GM19238 (cell line): ENCODE results near the gene ZPBP.

Experiments used
- DNase-seq: peaks from one replicate; pipeline ENCODE4 v3.0.0; 2011; ENCODE audit warnings: low spot score; ENCODE audit not compliant: insufficient read length

The ZPBP gene, protein sequence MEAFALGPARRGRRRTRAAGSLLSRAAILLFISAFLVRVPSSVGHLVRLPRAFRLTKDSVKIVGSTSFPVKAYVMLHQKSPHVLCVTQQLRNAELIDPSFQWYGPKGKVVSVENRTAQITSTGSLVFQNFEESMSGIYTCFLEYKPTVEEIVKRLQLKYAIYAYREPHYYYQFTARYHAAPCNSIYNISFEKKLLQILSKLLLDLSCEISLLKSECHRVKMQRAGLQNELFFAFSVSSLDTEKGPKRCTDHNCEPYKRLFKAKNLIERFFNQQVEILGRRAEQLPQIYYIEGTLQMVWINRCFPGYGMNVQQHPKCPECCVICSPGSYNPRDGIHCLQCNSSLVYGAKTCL

DNA sequence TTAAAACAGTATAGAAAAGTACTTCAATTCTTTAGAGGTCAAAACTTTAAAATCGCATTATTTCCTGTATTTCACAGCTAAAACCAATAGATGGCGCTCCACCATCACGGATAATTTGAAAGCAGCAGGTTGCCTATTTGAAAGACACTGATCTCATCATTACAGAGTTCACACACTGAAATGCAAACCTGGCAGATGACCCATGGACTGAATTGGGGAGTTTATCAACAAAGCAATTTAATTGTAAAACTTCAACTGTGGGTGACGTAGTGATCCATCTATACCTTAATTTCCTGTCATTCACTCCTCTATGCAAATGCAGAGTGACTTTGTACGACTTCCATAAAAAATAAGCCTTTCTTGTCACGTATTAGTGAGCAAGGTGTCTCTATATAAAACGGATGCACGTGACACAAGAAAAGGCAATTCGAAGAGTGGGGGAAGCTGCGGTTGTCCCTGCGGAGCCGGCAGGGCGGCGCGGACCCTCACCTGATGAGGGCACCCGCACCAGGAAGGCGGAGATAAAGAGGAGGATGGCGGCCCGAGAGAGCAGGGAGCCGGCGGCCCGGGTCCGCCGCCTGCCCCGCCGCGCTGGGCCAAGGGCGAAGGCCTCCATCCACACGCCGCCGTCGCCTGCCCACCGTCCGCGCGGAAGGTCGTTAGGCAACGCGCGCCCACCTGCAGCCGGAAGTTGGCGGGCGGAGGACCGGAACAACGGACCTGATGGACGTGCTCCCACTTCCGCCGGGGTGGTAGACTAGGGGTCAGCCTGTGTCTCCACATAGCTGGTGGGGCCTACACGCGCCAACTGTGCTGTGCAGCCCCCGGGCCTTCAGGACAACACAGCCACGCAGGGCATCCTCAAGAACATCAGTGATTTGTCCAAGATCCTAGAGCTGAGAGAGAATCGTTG is at the start of gene ZPBP:
Gene ZPBP, minus strand, starts transcription at position 668 of the 913 bp plus-strand sequence. Its CDS starts 52 bp downstream, at position 616.
- peak; percentile 11 for DNase-seq

DNA sequence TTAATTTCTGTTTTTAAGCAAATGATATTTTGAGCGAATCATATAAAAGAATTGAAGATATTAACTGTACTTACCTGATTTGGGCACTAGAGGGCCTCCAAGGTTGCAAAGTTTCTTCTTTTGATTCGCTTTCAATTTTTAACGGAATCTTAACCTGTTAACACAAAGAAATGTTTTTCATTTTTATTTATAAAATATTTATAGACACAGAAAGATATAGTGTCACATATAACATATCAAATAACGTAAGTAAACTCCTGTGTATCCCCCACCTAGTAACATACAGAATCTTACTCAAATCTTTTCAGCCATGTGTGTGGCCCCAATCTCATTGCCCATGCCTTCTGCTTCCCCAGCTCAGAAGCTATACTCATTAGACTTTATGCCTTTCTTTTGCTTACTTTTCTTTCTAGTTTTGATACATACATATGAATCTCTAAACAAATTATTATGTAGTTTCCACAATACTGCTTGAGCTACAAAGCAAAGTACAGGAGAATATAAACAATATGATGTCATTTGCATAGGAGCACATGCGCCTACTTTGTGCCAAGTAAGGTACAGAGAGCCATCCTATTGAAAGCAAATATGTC is 49.5 kb upstream of the ZPBP start:
- no peak for DNase-seq

DNA sequence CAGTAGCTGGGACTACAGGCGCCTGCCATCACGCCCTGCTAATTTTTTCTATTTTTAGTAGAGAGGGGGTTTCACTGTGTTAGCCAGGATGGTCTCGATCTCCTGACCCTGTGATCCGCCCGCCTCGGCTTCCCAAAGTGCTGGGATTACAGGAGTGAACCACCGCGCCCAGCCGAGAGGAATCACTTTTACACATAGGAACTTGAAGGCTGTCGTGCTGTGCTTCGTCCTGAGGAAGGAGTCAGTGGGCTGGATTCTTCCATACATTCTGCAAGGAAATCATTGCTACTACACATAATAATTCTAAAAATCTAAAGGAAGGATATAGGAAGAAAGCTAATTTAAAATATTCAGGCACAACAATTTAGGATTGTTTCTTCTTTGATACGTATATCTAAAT is 48.8 kb upstream of the ZPBP start:
- no peak for DNase-seq

DNA sequence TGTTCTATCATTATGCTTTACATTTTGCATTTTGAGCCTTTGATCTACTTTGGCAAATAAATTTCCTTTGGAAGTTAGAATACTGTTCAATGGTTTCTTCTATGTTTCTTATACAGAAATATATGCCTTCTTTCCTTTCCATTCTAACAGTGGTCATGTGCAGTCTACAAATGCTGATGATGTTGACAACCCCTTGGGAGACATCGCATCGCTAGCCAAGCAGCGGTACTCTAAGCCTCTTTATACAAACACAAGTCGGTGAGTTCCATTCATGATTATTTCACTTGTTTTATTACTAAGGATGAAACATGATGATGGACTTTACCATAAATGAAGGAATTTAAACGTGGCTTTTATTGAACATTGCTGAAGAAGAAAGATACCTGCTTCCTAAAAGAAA is 48.1 kb upstream of the ZPBP start:
- no peak for DNase-seq

DNA sequence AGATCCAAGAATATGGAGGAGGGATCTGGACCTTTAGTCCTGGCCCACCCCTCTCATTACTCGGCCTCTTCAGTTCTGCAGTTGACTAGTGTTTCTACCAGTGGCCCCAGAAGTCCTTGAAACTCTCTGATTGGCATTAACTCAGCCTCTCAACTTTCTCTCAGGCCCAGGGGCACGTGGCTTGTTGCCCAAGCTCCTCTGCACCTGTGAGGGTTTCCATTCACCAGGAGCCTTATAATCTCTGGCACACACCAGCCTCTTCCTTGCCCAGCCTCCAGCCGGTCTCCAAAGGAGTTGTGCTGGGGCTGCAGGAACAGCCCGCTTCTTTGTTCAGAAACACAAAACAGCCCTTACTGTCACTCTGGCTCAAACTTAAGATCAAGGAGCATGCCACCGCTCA is 47.6 kb upstream of the ZPBP start:
- DNase-seq: no peak

DNA sequence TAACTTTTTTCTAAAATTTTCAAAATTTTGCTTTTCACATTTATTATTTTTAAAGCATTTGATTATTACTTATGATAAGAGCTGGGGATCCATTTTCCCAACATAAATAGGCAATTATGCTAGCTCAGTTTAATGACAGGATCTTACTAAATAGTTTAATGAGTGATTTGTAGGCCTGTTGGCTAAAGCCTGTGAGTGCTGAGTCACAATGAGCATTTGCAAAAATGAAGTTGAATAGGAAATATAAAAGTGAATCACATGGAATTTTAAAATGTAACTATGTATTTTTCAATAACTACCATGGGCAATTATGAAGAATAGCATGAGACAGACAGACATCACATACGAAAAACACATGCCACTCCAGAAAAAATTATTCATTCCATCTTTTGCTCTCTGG is 45.1 kb upstream of the ZPBP start:
- no peak for DNase-seq

DNA sequence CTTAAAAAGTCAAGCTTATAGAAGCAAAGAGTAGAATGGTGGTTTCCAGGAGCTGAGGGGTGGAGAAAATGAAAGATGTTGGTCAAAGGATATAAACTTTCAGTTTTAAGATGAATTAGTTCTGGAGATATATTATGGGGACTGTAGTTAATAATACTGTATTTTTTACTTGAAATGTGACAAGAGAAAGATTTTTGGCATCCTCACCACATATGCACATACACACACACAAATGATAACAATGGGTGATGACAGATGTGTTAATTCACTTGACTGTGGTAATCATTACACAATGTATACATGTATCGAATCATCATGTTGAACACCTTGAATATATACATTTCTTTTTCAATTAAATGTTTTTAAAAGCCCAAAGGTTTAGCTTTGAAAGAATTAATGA is 32.7 kb upstream of the ZPBP start:
- no peak for DNase-seq

DNA sequence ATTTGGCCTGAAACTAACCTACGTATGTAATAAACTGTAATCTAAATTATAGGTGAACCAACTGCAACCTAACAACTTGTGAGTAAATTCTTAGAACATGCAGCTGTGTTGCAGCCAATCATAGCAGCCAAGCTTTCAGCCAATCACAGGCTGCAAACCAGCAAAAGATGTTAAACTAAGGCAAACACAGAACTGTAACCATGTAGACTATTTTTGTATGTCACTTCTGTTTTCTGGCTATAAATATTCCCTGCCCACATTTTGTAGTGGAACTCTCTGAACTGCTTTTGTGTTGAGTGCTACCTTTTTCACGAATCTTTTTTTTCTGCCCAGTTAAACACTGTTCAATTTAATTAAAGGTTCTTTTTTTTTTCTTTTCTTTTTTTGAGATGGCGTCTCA is 28.2 kb upstream of the ZPBP start:
- DNase-seq: no peak

DNA sequence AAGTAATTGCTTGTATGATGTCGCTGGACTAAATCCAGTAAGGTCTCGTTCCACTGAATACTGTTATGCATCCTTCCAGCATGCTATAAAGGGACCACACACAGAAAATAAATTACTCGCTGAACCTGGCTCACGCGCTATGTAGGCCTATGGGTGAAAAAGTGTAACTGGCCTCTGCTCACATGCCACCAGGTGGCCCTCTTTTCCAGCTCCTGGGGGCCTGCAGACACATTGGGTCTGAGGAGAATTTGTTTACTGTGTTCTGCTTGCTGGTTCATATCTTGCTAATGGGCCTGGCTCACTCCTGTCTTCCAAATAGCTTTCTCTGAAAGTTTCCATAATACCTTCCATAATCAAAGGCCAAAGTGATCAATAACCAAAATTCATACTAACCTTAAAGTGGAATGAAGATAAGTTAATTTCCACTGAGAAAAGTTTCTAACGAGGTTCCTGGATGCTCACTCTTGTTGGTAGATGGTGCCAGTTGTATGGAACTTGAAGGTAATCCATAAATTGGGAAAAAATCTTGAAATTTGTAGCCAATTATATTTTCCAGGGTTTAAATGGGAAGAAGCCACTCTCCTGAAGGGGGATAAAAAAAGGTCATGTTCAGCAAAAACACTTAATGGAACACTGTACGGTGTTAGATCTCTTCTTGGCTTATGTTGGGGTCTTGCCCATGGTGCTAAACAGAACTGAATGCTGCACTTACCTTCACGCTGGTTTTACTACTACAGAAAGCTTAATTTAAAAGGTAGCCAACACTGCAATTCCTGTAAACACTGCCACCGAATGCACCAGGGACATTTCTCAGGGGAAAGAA is 27.0 kb upstream of the ZPBP start:
- DNase-seq: no peak

DNA sequence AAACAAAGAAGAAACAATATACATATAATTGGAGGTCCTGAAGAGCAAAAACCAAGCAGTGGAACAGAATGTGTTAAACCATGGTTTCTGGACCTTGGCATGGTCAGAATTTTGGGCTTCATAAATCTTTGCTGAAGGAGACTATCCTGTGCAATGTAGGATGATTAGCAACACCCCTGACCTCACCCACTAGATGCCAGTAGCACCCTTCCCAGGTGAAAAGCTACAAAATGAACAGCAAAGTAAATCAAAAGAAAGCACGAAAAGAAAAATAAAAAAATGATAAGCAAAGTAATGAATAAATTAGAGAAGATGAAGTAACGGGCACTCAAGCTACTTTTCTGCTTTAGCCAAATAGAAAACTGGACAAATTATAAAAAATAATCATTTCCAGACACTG is 19.2 kb upstream of the ZPBP start:
- DNase-seq: no peak

DNA sequence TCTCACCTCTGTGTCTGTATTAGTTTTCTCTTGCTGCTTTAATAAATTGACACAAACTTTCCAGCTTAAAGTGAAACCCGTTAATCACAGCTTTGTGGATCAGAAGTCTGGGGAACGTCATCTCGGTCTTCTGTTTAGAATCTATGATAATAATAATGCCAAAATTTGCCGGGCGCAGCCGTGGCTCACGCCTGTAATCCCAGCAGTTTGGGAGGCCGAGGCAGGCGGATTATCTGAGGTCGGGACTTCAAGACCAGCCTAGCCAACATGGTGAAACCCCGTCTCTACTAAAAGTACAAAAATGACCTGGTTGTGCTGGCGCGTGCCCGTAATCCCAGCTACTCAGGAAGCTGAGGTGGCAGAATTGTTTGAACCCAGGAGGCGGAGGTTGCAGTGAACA is 8.8 kb upstream of the ZPBP start:
- no peak for DNase-seq

DNA sequence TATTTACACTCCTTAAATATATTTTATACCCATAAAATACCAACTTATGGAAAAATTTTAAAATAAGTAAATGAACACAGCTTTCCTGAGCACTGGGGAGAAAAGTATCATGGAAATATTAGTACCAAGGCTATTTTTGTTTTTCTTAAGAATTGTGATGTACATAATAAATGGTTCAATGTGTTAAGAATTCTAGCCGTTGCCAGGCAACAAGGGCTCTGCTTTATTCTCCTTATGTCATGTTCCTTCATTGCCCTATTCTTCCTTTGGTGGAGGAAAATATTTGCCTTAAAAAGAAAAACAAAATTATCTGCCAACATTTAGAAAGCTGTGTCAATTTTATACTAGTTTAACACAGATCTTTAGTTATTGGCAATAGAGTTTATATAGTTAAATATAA is 2.6 kb upstream of the ZPBP start:
- DNase-seq: no peak

DNA sequence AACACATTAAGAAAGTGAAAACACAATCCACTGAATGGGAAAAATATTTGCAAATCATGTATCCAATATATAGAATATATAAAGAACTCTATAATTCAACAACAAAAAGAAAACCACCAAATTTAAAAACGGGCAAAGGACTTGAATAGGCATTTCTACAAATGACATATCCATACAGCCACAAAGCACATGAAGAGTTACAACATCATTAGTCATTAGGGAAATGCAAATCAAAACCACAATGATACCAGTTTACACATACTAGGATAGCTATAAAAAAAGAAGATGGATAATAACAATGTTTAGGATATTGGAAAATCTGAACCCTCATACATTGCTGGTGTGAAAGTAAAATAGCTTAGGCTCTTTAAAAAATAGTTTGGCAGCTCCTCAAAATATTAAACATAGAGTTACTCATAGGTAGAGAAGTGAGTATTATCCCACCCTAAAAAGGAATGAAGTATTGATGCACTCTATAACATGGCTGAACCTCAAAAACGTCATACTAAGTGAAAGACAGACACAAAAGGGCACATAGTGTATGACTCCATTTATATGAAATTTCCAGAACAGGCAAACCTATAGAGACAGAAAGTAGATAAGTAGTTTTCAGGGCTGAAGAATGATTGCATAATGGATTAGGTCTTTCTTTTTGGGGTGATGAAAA is 4.5 kb downstream of the ZPBP start:
- no peak for DNase-seq

DNA sequence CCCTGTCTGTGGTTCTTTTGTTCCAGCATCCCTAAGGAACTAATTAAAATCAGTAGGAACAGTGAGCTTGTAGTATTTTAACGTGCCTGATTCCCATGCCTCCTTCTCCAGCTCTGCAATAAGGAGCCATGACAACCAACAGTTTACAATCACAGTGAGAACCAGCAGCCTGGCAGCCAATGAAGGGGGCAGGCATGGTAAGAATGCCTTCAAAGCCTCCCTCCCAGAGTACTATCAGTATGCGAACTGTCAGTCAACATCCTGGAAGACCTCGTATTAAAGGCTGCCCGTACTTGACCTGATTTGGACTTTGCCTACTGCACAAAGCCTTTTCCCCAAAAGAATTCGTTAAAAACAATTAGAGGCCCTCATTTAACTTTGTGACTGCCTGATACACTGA is 7.7 kb downstream of the ZPBP start:
- no peak for DNase-seq

DNA sequence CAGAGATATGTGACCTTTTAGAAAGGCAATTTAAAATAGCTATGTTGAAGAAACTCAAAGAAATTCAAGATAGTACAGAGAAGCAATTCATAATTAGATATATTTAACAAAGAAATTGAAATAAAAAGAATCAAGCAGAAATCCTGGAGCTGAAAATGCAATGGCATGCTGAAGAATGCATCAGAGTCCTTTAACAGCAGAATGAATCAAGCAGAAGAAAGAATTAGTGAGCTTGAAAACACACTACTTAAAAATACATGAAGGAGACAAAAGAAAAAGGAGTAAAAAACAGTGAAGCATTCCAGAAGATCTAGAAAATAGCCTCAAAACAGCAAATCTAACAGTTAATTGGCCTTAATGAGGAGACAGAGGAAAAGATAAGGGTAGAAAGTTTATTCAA is 20.0 kb downstream of the ZPBP start:
- DNase-seq: no peak

DNA sequence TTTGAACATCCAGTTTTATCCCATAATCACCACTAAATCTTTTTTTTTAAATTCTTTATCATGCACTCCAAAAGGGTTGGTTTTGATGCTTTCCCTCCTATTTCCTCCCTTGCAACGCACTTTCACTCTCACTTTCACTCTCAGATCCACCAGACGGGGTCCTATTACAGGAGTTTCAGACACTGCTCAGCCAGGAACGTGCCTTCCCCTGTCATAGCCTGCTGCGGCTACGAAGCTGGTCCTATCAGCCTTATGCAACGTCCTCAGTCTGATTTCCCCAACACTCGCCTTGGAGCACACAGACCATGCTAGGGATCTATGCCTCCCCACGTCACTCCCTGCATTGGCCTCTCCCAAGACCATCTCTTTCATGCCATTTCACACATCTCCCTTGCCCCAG is 23.4 kb downstream of the ZPBP start:
- DNase-seq: no peak

DNA sequence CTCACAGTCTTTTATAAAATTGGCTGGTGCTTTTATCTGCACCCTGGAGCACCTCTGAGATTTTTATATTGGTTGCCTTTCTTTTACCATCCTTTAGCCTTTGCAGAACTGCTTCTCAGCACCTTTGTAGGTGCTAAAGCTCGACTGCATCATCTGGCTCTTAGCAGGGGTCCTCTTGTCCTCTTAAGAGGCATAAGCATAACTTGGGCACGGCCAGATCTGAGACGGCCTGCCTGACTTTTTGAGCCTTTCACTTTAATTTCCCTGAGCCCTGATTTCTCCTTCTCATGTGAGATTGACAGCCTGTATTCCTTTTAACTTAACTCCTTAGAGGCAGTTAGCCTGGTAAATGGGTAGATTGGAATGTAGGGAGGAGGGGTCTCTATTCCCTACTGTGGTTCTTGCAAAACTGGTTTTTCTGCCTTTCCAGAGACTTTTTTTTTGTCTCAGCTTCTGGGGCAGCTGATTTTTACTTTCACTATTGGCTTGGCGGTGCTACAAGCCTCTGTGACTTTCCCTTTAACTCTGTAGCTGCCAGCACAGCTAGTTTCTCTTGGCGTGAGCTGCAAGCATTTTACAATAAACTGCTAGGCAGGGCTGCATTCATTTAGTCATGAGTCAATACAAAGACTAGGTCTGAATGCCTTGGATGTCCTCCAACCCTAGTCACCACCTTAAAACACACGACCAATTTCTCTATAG is 24.0 kb downstream of the ZPBP start:
- no peak for DNase-seq

DNA sequence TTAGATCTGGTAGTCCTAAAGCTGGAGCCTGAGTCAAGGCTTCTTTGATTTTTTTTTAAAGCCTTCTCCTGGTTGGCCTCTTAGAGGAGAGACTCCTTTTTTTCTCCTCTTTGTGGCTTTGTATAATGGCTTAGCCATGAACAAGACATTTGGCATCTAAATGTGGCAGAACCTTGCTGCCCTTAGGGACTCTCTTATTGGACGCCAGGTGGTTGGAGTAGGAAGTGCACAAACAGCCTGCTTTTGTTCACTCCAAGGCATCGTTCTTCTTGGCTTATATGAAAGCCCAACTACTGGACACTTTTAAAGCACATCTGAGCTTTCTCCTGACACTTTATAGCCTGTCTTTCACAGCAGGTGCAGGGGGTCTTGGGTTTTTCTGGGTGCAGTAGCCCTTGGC is 25.0 kb downstream of the ZPBP start:
- DNase-seq: no peak

DNA sequence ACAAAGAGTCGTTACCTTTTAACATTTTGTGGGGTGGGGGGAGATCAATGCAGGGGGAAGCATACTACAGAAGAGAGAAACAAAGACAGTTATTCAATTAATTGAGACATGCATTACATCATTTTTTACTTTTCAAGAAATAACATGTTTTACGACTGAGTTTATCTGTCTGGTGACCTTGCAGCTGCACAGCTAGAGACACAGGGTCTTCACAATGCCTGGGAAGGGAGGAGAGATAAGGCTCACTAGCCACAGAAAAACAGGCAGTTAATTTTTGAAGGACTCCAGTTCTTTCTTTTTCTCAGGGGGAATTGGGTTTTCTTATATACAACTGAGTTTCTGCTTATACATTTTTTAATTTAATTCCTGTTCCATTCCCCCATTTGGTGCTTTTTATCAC is 30.1 kb downstream of the ZPBP start:
- DNase-seq: no peak

DNA sequence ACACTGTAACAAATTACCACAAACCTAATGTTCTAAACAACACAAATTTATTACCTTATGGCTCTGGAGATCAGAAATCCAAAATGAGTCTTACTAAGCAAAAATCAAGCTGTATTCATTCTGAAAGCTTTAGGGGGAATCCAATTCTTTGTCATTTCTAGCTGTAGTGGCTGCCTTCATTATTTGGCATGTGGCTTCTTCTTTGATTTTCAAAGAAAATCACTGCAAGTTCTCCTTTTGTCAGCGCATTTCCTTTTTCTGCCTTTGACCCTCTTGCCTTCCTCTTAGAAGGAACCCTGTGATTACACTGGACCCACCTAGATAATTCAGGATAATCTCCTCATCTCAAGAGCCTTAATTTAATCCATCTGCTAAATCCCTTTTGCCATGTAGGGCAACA is 36.9 kb downstream of the ZPBP start:
- DNase-seq: no peak
